Colonic mucosa (tissue), 4 donors: Measurements from ENCODE around the gene PARS2. TPM values are rescaled to one million over a fixed set of nuclear protein-coding genes. Genes with fewer than 3 reads are reported as not detected.
A peak's percentile ranks its signal among the peaks of the same experiment; 100 is the strongest.

Experiments used
- DNase-seq: peaks from one replicate; pipeline ENCODE4 v3.0.0-alpha.2; 2020
- H3K27ac ChIP-seq: fragments of 200-600 bp; one replicate; pipeline ENCODE4 v1.8.0; 2021
- H3K27me3 ChIP-seq: fragments of 200-600 bp; one replicate; pipeline ENCODE4 v1.8.0; 2021
- H3K36me3 ChIP-seq: fragments of 200-600 bp; one replicate; pipeline ENCODE4 v1.8.0; 2021
- H3K4me1 ChIP-seq: fragments of 200-600 bp; one replicate; pipeline ENCODE4 v1.8.0; 2021; ENCODE audit warnings: mild to moderate bottlenecking
- H3K4me3 ChIP-seq: fragments of 200-600 bp; one replicate; pipeline ENCODE4 v1.8.0; 2021
- H3K9ac ChIP-seq, 2 donors: one replicate each; pipeline ENCODE4 v1.7.0; 2013; ENCODE audit warnings: control low read depth in 2 of 2, low read depth in 2 of 2, low read length in 2 of 2
- H3K9me3 ChIP-seq: fragments of 200-600 bp; one replicate; pipeline ENCODE4 v1.8.0; 2021
- intact Hi-C: fragments of 100-400 bp; cut with DNase I; formaldehyde crosslinking; loops from one replicate; pipeline ENCODE4 v1.14.1; 2022
- total RNA-seq, 2 donors: library from RNA; stranded (reverse); fragmentation: NEBNext Ultra II Directional in 1 of 2; extraction: Animal tissue kit (Norgen Biotek cat#: 25700) in 1 of 2; gene quantifications; one replicate each; pipeline ENCODE4 v1.2.1, GENCODE V29; 2021
- TF ChIP-seq, protein P1 (sequence below): fragments of 200-600 bp; IDR thresholded peaks from one replicate; pipeline ENCODE4 v1.8.0; 2022; ENCODE audit warnings: antibody characterized with exemption, mild to moderate bottlenecking
- donor health status: healthy.
- donor health status: DM: no; HTN: no; CAD: no.
- donor health status: DM: no; HTN: no; CAD: no.

The PARS2 gene
- total RNA-seq, 2 donors from 2014 or later: 11.1 to 11.2 TPM

DNA sequence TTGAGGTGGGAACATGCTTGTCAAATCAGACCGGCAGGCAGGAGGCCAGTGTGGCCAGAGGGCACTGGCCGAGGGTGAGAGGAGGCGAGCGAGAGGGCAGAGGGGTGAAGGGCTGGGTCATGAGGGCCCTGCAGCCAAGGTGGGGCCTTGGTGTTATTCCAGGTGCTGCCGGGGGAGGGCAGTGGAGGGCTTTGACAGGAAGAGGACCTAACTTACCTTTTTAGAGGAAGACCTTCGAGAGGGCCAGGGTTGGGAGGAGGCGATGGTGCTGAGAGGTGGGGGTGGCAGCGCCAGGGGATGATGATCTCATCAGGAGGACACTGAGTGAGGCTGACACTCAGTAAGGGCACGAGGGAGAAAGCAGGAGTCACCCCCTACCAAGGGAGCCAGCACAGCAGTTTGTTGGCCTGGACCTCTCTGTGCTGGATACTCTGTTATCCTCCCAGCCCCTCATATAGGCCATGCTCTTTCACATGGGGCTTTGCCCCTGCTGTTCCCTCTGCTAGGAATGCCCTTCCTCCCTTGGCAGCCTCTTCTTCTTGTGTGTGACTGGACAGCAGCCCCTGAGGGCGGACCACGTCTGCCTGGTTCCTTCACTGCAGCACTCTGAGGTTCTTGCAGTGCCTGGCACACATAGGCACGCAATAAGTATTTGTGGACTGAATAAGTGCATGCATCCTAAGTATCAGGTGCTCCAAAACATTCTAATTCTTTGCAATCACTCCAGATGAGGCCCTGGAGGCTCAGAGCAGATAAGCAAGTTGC lies 44.3 kb upstream of the PARS2 start:
- Histone ChIP-seq H3K4me3 (no peak overlapping the region), H3K36me3 (no peaks in the 10 kb centered on the region), H3K9me3 (no peaks in the 10 kb centered on the region), H3K4me1 (no peaks in the 10 kb centered on the region), H3K9ac (no peak overlapping the region), H3K27me3 (no peaks in the 10 kb centered on the region), H3K27ac (no peak overlapping the region)
- TF ChIP-seq, protein P1, sequence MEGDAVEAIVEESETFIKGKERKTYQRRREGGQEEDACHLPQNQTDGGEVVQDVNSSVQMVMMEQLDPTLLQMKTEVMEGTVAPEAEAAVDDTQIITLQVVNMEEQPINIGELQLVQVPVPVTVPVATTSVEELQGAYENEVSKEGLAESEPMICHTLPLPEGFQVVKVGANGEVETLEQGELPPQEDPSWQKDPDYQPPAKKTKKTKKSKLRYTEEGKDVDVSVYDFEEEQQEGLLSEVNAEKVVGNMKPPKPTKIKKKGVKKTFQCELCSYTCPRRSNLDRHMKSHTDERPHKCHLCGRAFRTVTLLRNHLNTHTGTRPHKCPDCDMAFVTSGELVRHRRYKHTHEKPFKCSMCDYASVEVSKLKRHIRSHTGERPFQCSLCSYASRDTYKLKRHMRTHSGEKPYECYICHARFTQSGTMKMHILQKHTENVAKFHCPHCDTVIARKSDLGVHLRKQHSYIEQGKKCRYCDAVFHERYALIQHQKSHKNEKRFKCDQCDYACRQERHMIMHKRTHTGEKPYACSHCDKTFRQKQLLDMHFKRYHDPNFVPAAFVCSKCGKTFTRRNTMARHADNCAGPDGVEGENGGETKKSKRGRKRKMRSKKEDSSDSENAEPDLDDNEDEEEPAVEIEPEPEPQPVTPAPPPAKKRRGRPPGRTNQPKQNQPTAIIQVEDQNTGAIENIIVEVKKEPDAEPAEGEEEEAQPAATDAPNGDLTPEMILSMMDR: no peak
- intact Hi-C loops: loop anchor here (10.0 kb wide), 1 partner anchor 744 kb away; no protein-coding TSS in a partner anchor
- DNase-seq: no peak

DNA sequence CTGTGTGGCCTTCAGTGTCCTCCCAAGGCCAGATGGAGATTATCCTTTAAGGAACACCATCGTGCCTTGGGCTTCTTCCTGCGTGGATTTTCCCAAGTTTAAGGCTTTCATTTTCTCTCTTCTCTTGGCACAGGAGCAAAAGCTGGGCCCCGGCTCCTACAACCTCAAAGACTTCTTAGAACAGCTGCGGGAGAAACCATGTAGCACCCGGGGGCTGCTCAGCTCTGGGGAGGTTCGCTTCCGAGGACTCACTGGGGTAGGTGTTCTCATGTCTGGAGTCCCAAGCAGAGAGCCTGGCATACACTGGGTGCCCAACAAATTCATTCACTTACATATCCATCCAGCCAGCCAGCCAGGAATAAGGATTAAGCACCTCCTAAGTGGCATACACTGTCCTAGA lies 43.4 kb upstream of the PARS2 start:
- TF ChIP-seq, protein P1: no peak
- no peaks in the 10 kb centered on the region for H3K4me1 ChIP-seq
- intact Hi-C loops: loop anchor here (10.0 kb wide), 1 partner anchor 743 kb away; no protein-coding TSS in a partner anchor
- no peak for DNase-seq
- no peaks in the 10 kb centered on the region for H3K36me3 ChIP-seq
- H3K27me3 ChIP-seq: no peaks in the 10 kb centered on the region
- H3K9me3 ChIP-seq: no peaks in the 10 kb centered on the region
- no peak overlapping the region for H3K9ac ChIP-seq
- no peak overlapping the region for H3K4me3 ChIP-seq
- no peak overlapping the region for H3K27ac ChIP-seq

DNA sequence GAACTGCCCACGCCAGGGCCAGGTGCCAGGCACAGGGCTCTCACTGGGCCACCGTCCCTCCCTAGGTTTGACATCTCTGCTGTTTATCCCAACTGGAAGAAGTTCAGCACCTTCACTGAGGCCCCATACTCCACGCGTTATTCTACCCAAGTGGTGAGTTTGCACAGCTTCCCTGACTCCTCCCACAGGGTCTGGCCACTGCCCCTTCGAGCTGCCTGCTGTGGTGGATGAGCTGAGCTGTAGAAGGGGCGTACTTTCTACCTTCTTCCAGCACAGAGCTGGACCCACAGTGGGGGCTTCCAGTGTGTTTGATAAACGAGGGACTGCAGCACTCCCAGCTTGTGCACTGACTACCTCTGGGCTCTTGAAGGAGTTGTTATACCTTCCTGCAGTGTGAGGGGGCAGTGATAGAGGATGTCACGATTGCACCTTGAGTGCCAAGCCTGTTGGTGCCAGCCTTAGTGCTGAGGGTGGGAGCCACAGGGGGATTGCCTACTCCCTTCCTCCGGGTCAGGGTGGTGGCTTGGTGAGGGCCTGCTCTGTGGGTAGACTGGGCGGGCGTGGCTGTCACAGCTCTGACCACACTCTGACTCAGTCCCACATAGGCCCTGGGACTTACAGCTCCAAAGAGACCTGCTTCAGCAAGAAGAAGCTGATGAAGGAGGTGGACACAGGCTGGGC lies 42.7 kb upstream of the PARS2 start:
- Histone ChIP-seq H3K36me3 (no peaks in the 10 kb centered on the region), H3K27ac (no peak overlapping the region), H3K27me3 (no peaks in the 10 kb centered on the region), H3K4me1 (peaks cover 2% of the 10 kb centered on the region), H3K9ac (no peak overlapping the region), H3K4me3 (no peak overlapping the region), H3K9me3 (no peaks in the 10 kb centered on the region)
- TF ChIP-seq, protein P1: no peak
- no peak for DNase-seq
- intact Hi-C loops: loop anchor here (10.0 kb wide), 1 partner anchor 742 kb away; no protein-coding TSS in a partner anchor

DNA sequence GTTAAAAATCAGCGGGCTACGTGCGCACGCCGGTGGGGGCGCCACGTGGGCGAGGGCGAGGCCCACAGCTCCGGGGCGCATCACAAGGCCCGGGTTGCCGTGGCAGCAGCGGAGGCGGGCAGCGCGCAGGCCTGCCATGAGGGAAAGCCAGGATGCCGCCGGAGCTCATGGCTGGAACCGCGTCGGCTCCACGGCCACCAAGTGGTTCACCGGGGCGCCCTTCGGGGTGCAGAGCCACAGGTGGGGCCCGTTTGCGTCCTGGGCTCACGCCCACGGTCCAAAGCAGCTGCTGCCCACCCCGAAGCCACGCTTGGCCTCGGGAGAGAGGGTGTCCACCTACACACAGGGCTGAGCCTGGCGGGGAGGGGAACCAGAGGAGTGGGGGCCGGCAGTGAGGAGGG lies 41.7 kb upstream of the PARS2 start:
- Histone ChIP-seq H3K4me3 (no peak overlapping the region), H3K27ac (no peak overlapping the region), H3K4me1 (peaks cover 8% of the 10 kb centered on the region), H3K27me3 (no peaks in the 10 kb centered on the region), H3K9me3 (no peaks in the 10 kb centered on the region), H3K36me3 (no peaks in the 10 kb centered on the region), H3K9ac (no peak overlapping the region)
- TF ChIP-seq, protein P1: no peak
- intact Hi-C loops: loop anchor here (10.0 kb wide), 1 partner anchor 741 kb away; no protein-coding TSS in a partner anchor
- DNase-seq: no peak

DNA sequence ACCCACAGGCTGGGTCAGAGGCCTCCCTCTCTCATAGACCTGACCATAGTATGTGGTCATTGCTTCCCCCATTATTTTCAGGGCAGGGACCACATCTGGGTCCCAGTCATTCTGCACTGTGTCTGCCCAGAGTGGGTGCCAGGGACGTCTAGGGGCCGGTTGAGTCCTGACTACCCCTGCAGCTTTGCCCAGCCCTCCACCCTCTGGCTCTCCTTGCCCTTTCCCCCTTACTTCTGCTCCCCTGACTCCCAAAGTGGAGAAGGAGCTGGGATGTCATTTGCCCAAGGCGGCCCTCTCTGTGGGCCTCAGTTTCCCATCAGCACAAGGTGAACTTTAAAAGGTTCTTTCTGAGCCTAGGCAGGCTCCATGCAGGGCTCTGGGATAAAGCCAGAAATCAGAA lies 41.1 kb upstream of the PARS2 start:
- Histone ChIP-seq H3K4me3 (no peak overlapping the region), H3K4me1 (peaks cover 8% of the 10 kb centered on the region), H3K27ac (peak overlapping the region; percentile 72), H3K36me3 (no peaks in the 10 kb centered on the region), H3K27me3 (no peaks in the 10 kb centered on the region), H3K9me3 (no peaks in the 10 kb centered on the region), H3K9ac (no peak overlapping the region)
- TF ChIP-seq, protein P1: no peak
- no peak for DNase-seq
- intact Hi-C loops: loop anchor here (10.0 kb wide), 1 partner anchor 741 kb away; no protein-coding TSS in a partner anchor
